ENCODE data around the gene NUCKS1. TPM values are rescaled to one million over a fixed set of nuclear protein-coding genes. Genes with fewer than 3 reads are reported as not detected.

Gene NUCKS1
- total and polyA plus RNA-seq, 2 of the 13 experiments (the other 11 are each of a cell fraction or from before 2014, with no cell fraction given): 35.5 to 117 TPM

GRCh38 chr1:205678286-205679111 lies 71.5 kb downstream of the NUCKS1 start (continued):
- no peak for TF ChIP-seq SNAPC4 (CRISPR knock-in tag; IDR thresholded peaks at IDR 0.05)
- TF ChIP-seq GMEB1 (CRISPR knock-in tag; IDR thresholded peaks at IDR 0.05; ENCODE audit: borderline replicate concordance): no peak
- no peak for TF ChIP-seq ATF3 (CRISPR knock-in tag; IDR thresholded peaks at IDR 0.05)
- TF ChIP-seq YEATS4 (CRISPR knock-in tag; IDR thresholded peaks at IDR 0.05; ENCODE audit: borderline replicate concordance): peak; percentile 44; the same call in 1 of the 2 replicates
- TF ChIP-seq, protein P1, sequence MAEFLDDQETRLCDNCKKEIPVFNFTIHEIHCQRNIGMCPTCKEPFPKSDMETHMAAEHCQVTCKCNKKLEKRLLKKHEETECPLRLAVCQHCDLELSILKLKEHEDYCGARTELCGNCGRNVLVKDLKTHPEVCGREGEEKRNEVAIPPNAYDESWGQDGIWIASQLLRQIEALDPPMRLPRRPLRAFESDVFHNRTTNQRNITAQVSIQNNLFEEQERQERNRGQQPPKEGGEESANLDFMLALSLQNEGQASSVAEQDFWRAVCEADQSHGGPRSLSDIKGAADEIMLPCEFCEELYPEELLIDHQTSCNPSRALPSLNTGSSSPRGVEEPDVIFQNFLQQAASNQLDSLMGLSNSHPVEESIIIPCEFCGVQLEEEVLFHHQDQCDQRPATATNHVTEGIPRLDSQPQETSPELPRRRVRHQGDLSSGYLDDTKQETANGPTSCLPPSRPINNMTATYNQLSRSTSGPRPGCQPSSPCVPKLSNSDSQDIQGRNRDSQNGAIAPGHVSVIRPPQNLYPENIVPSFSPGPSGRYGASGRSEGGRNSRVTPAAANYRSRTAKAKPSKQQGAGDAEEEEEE (CRISPR knock-in tag; IDR thresholded peaks at IDR 0.05; ENCODE audit: borderline replicate concordance): no peak
- TF ChIP-seq, protein P2, sequence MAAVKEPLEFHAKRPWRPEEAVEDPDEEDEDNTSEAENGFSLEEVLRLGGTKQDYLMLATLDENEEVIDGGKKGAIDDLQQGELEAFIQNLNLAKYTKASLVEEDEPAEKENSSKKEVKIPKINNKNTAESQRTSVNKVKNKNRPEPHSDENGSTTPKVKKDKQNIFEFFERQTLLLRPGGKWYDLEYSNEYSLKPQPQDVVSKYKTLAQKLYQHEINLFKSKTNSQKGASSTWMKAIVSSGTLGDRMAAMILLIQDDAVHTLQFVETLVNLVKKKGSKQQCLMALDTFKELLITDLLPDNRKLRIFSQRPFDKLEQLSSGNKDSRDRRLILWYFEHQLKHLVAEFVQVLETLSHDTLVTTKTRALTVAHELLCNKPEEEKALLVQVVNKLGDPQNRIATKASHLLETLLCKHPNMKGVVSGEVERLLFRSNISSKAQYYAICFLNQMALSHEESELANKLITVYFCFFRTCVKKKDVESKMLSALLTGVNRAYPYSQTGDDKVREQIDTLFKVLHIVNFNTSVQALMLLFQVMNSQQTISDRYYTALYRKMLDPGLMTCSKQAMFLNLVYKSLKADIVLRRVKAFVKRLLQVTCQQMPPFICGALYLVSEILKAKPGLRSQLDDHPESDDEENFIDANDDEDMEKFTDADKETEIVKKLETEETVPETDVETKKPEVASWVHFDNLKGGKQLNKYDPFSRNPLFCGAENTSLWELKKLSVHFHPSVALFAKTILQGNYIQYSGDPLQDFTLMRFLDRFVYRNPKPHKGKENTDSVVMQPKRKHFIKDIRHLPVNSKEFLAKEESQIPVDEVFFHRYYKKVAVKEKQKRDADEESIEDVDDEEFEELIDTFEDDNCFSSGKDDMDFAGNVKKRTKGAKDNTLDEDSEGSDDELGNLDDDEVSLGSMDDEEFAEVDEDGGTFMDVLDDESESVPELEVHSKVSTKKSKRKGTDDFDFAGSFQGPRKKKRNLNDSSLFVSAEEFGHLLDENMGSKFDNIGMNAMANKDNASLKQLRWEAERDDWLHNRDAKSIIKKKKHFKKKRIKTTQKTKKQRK (IDR thresholded peaks at IDR 0.05; ENCODE audit: low read length): no peak
- no peak for TF ChIP-seq ZNF143 (CRISPR knock-in tag; IDR thresholded peaks at IDR 0.05)
- no peak for TF ChIP-seq AFF4 (CRISPR knock-in tag; IDR thresholded peaks at IDR 0.05)
- TF ChIP-seq MTF2 (CRISPR knock-in tag; IDR thresholded peaks at IDR 0.05; ENCODE audit: borderline replicate concordance): no peak
- no peak for TF ChIP-seq KLF11 (CRISPR knock-in tag; IDR thresholded peaks at IDR 0.05)
- no peak for TF ChIP-seq MZF1 (CRISPR knock-in tag; IDR thresholded peaks at IDR 0.05; ENCODE audit: borderline replicate concordance)

Measured in HepG2 (cell line).